ENCODE measurements around the gene TFCP2L1. TPM values are rescaled to one million over a fixed set of nuclear protein-coding genes. Genes with fewer than 3 reads are reported as not detected.

The TFCP2L1 gene
- polyA plus RNA-seq, 3 donors = 0.03 to 0.24 TPM; not detected in 1

DNA sequence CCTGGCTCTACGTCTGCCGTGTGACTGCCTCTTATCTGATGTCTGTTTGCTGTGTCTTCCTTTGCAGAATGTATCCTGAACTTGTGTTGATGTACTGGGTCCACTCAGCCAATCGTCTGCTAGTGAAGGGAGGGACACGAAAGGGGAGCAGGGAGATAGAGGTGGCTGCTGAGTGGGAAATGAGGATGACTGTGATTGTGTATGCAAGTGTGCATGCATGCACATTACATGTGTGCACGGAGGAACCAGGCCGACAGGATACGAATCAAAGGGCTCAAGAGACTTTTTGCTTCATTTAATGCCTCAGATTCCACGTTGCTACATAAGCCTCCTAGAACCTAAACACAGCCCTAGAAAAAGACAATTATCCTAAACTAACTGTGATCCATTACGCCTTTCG is 111.2 kb downstream of the TFCP2L1 start:
- H3K27ac Mint-ChIP-seq = no peak overlapping the region
- no peak overlapping the region for H3K4me3 ChIP-seq (replicated peaks in 1 of 3; ENCODE audit: low read depth in 2 of 3, low read length in 3 of 3)
- WGBS (ENCODE audit: insufficient coverage) = 95% methylated on average over 4 of the region's 10 CpGs

GRCh38 chr2:121173112-121173511 is 111.9 kb downstream of the TFCP2L1 start:
- Mint-ChIP-seq H3K4me1 (no peaks in the 10 kb centered on the region), H3K27ac (no peak overlapping the region), H3K27me3 (ENCODE audit: low read depth in 3 of 3) (peaks cover 3 to 5% (median 4%) of the 10 kb centered on the region in 3 donors), H3K9me3 (peaks cover 9 to 21% (median 16%) of the 10 kb centered on the region in 7 donors), H3K4me3 (no peak overlapping the region), H3K36me3 (no peaks in the 10 kb centered on the region)
- no peak overlapping the region for H3K9ac ChIP-seq (ENCODE audit: insufficient read depth, low read length, poor library complexity, severe bottlenecking)
- H3K27ac ChIP-seq (ENCODE audit: low read depth in 1 of 2, low read length in 2 of 2) = no peak overlapping the region
- DNase-seq = no peak
- H3K79me2 ChIP-seq (ENCODE audit: insufficient read depth, low read length) = no peaks in the 10 kb centered on the region
- intact Hi-C loops (cut with micrococcal nuclease) = no loop called here
- WGBS (ENCODE audit: insufficient coverage) = 39% methylated on average over 2 of the region's 4 CpGs
- H3K36me3 ChIP-seq (replicated peaks in 1 of 2; ENCODE audit: control insufficient read depth in 1 of 2, insufficient read depth in 2 of 2, low read length in 2 of 2) = no peaks in the 10 kb centered on the region
- no peak overlapping the region for H2AFZ ChIP-seq (ENCODE audit: insufficient read depth, low read depth, low read length, poor library complexity, severe bottlenecking)
- no peak overlapping the region for H3K4me3 ChIP-seq (replicated peaks in 1 of 3; ENCODE audit: low read depth in 2 of 3, low read length in 3 of 3)
- H3K27me3 ChIP-seq (ENCODE audit: control insufficient read depth in 2 of 2, insufficient read depth in 2 of 2, low read length in 2 of 2) = no peaks in the 10 kb centered on the region
- TF ChIP-seq CTCF (IDR thresholded peaks at IDR 0.05) = no peak
- no peaks in the 10 kb centered on the region for H3K4me1 ChIP-seq (ENCODE audit: control insufficient read depth in 1 of 2, insufficient read depth in 2 of 2, low read length in 2 of 2)
- H3K4me2 ChIP-seq (replicated peaks; ENCODE audit: extremely low read depth, low read length, poor library complexity, severe bottlenecking) = no peak overlapping the region
- peaks cover 0 to 15% of the 10 kb centered on the region in 2 donors for H3K9me3 ChIP-seq (replicated peaks in 1 of 2; ENCODE audit: control insufficient read depth in 1 of 2, insufficient read depth in 1 of 2, low read length in 2 of 2)
- H4K20me1 ChIP-seq (ENCODE audit: insufficient read depth, low read length) = no peaks in the 10 kb centered on the region

More for the DNA sequence above, 111.2 kb downstream of the TFCP2L1 start:
- Mint-ChIP-seq H3K9me3 (peaks cover 9 to 21% (median 16%) of the 10 kb centered on the region in 7 donors), H3K36me3 (no peaks in the 10 kb centered on the region), H3K4me3 (no peak overlapping the region), H3K4me1 (no peaks in the 10 kb centered on the region), H3K27me3 (ENCODE audit: low read depth in 3 of 3) (peaks cover 3 to 5% (median 4%) of the 10 kb centered on the region in 3 donors)
- Histone ChIP-seq H4K20me1 (ENCODE audit: insufficient read depth, low read length) (no peaks in the 10 kb centered on the region), H3K4me1 (ENCODE audit: control insufficient read depth in 1 of 2, insufficient read depth in 2 of 2, low read length in 2 of 2) (no peaks in the 10 kb centered on the region), H3K9me3 (replicated peaks in 1 of 2; ENCODE audit: control insufficient read depth in 1 of 2, insufficient read depth in 1 of 2, low read length in 2 of 2) (peaks cover 0 to 15% of the 10 kb centered on the region in 2 donors), H3K36me3 (replicated peaks in 1 of 2; ENCODE audit: control insufficient read depth in 1 of 2, insufficient read depth in 2 of 2, low read length in 2 of 2) (no peaks in the 10 kb centered on the region), H3K27me3 (ENCODE audit: control insufficient read depth in 2 of 2, insufficient read depth in 2 of 2, low read length in 2 of 2) (no peaks in the 10 kb centered on the region), H2AFZ (ENCODE audit: insufficient read depth, low read depth, low read length, poor library complexity, severe bottlenecking) (no peak overlapping the region), H3K79me2 (ENCODE audit: insufficient read depth, low read length) (no peaks in the 10 kb centered on the region), H3K9ac (ENCODE audit: insufficient read depth, low read length, poor library complexity, severe bottlenecking) (no peak overlapping the region), H3K27ac (ENCODE audit: low read depth in 1 of 2, low read length in 2 of 2) (no peak overlapping the region), H3K4me2 (replicated peaks; ENCODE audit: extremely low read depth, low read length, poor library complexity, severe bottlenecking) (no peak overlapping the region)
- no peak for DNase-seq
- no peak for TF ChIP-seq CTCF (IDR thresholded peaks at IDR 0.05)
- intact Hi-C loops (cut with micrococcal nuclease) = no loop called here

Measured in CD14-positive monocyte (primary cell).